ENCODE data around the gene SRGAP1.

- TF ChIP-seq CTCF (IDR thresholded peaks at IDR 0.05; ENCODE audit: insufficient read depth, low read length) (no peak), POLR2AphosphoS5 (IDR thresholded peaks at IDR 0.05; ENCODE audit: low read depth) (no peak), GABPA (IDR thresholded peaks at IDR 0.05; ENCODE audit: low read depth) (no peak), REST (IDR thresholded peaks at IDR 0.05; ENCODE audit: insufficient replicate concordance, low read depth) (no peak), SPI1 (IDR thresholded peaks at IDR 0.05; ENCODE audit: borderline replicate concordance, low read depth) (no peak)
Observed at GRCh38 chr12:64128366-64128765, 283.9 kb downstream of the SRGAP1 start.

Measured in HL-60 (cell line).